AG04450 (cell line): ENCODE results near the gene RIPK4. TPM values are rescaled to one million over a fixed set of nuclear protein-coding genes. Genes with fewer than 3 reads are reported as not detected.

Source experiments
- CTCF ChIA-PET: fragments of 300-600, 350-600 bp; formaldehyde crosslinking; extraction: SDS; loops from one replicate; lab custom pipeline; 2022; ENCODE audit warnings: antibody characterized with exemption, inconsistent platforms; lab: Charles Lee
- POLR2A ChIA-PET: fragments of 350-600 bp; formaldehyde crosslinking; extraction: SDS; loops from one replicate; lab custom pipeline; 2021; ENCODE audit warnings: antibody characterized with exemption, inconsistent platforms; lab: Yijun Ruan, JAX
- DNase-seq: peaks from one replicate; pipeline ENCODE4 v3.0.0-alpha.2; 2011; ENCODE audit warnings: low read depth, low spot score
- H3K27ac ChIP-seq: one replicate; pipeline ENCODE4 v1.5.1; 2012; ENCODE audit warnings: low read depth, low read length, control low read depth
- H3K27me3 ChIP-seq: one replicate; pipeline ENCODE4 v1.6.0; 2012; ENCODE audit warnings: low read length; ENCODE audit not compliant: control insufficient read depth, insufficient read depth
- H3K4me3 ChIP-seq: 2 replicates; pipeline ENCODE4 v1.5.1; 2011; ENCODE audit warnings: mild to moderate bottlenecking, low read depth, low read length, control low read depth
- H3K9me3 ChIP-seq: 2 replicates; pipeline ENCODE4 v1.5.1; 2012; ENCODE audit warnings: low read length; ENCODE audit not compliant: control insufficient read depth, insufficient read depth
- CTCF ChIP-seq: IDR thresholded peaks from 2 replicates; pipeline ENCODE4 v1.5.1; 2011; ENCODE audit warnings: low read depth, low read length, control low read depth, inconsistent platforms
- polyA plus RNA-seq: library from polyadenylated mRNA; depleted of rRNA; stranded (reverse); fragments of >200 nt; gene quantifications from 2 replicates; pipeline ENCODE4 v1.2.3, GENCODE V29; 2011

The RIPK4 gene
- polyA plus RNA-seq, 1 experiment, result not detected

- Histone ChIP-seq H3K27me3 (no peaks in the 10 kb centered on the region), H3K9me3 (no peaks in the 10 kb centered on the region; the same call in 1 of the 2 replicates), H3K4me3 (no peak overlapping the region), H3K27ac (no peak overlapping the region)
- TF ChIP-seq CTCF, result no peak
- POLR2A ChIA-PET, result no interaction called here
- CTCF ChIA-PET, result interaction anchor here (3.0 to 3.3 kb wide), 2 partner anchors 15 to 189 kb away, joined by 13 to 15 read pairs; no protein-coding TSS in a partner anchor
- no peak for DNase-seq
These were observed 35.3 kb upstream of the RIPK4 start for GRCh38 chr21:41802198-41802584.

- ChIA-PET POLR2A (no interaction called here), CTCF (interaction anchor here (3.0 to 3.3 kb wide), 2 partner anchors 15 to 189 kb away, joined by 13 to 15 read pairs; no protein-coding TSS in a partner anchor)
- no peak for TF ChIP-seq CTCF
- DNase-seq, result no peak
- no peak overlapping the region for H3K27ac ChIP-seq
- H3K4me3 ChIP-seq, result no peak overlapping the region
- no peaks in the 10 kb centered on the region for H3K27me3 ChIP-seq
- H3K9me3 ChIP-seq, result no peaks in the 10 kb centered on the region; the same call in 1 of the 2 replicates
These were observed 34.7 kb upstream of the RIPK4 start for GRCh38 chr21:41801321-41802197.

- Histone ChIP-seq H3K4me3 (no peak overlapping the region), H3K9me3 (no peaks in the 10 kb centered on the region; the same call in 1 of the 2 replicates), H3K27me3 (no peaks in the 10 kb centered on the region), H3K27ac (no peak overlapping the region)
- POLR2A ChIA-PET, result no interaction called here
- CTCF ChIA-PET, result interaction anchor here (3.0 to 3.3 kb wide), 2 partner anchors 16 to 188 kb away, joined by 13 to 15 read pairs; no protein-coding TSS in a partner anchor
- TF ChIP-seq CTCF, result no peak
- no peak for DNase-seq
These were observed 33.8 kb upstream of the RIPK4 start for GRCh38 chr21:41800425-41801320.

GRCh38 chr21:41799763-41800162 lies 32.9 kb upstream of the RIPK4 start:
- Histone ChIP-seq H3K9me3 (no peaks in the 10 kb centered on the region; the same call in 1 of the 2 replicates), H3K27me3 (no peaks in the 10 kb centered on the region), H3K27ac (no peak overlapping the region), H3K4me3 (no peak overlapping the region)
- TF ChIP-seq CTCF, result no peak
- ChIA-PET CTCF (no interaction called here), POLR2A (no interaction called here)
- no peak for DNase-seq
